Measurements from ENCODE around the gene HMGB4.

Gene HMGB4, protein sequence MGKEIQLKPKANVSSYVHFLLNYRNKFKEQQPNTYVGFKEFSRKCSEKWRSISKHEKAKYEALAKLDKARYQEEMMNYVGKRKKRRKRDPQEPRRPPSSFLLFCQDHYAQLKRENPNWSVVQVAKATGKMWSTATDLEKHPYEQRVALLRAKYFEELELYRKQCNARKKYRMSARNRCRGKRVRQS

DNA sequence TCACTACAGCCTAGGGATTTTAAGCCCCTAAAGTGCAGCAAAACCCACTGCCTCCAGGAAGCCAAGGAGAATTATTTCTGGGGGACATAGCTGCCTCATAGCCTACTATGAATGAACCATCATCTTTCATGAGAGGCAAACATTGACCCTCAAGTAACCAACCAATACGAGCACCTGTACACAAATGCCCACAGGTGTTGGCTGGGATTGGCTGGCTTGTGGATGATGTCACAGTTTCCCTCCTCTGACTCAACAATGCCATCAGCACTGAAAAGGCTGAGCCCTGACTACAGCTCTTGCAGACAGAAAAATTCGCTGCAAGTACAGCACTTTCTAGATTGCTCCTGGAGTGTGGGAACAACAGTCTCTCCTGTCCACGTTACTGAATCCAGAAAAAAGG lies at the start of gene HMGB4:
Gene HMGB4, plus strand, starts transcription at position 301 of the 400 bp plus-strand sequence. CDS start 113 bp downstream, outside the sequence.
- DNase-seq (ENCODE audit: low spot score), result no peak

DNA sequence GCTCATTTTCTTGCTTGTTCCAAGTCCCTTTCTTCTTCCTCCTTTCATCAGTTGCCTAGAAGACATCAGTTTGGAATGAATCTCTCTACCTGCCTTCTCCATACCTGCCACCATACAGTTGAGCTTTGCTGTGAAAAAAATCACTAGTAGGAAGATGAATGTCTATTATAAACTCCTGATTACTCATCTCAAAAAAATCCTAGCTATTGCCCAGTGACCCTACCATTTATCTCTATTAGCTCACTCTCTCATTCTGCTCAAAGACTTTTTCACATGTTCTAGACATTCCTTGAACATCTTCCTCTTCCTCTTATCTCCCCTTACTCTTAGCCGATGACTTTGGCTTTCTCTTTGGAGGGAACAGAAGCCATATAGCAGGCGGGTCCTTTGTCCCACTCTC lies 49.7 kb upstream of the HMGB4 start:
- no peak for DNase-seq (ENCODE audit: low spot score)

DNA sequence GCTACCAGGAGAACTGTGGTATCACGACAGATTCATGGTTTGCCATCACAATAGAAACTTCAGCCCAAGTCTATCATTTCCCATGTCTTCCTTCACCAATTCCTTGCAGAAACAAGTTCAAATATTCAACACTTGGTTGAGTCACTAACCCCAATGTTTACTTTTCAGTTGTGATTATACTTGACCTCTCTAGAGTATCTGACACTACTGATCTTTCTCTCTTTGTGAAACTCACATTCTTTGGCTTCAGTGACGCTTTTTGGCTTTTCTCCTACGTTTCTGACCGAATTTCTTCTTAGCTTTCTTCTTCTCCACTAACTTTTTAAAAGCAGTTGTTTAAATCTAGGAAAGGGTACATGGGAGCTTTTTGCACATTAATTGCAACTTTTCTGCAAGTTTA lies 48.8 kb upstream of the HMGB4 start:
- DNase-seq (ENCODE audit: low spot score), result no peak

DNA sequence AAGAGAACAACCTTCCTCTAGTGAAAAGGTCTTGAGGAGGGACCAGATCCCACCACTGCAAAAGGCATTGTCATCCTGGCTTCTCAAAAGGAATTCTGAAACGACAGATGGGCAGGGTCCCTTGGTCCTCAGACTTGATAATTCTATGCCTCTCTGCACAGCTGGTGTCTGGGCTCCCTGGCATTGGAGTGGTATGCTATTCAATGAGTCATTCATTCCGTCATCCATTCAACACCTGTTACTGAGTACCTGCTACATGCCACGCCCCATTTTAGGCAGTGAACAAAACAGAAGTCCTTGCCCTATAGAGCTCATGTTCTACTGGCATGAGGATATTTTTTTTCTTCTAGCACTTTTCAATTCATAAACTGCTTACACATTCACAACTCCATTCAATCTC lies 45.8 kb upstream of the HMGB4 start:
- no peak for DNase-seq (ENCODE audit: low spot score)

DNA sequence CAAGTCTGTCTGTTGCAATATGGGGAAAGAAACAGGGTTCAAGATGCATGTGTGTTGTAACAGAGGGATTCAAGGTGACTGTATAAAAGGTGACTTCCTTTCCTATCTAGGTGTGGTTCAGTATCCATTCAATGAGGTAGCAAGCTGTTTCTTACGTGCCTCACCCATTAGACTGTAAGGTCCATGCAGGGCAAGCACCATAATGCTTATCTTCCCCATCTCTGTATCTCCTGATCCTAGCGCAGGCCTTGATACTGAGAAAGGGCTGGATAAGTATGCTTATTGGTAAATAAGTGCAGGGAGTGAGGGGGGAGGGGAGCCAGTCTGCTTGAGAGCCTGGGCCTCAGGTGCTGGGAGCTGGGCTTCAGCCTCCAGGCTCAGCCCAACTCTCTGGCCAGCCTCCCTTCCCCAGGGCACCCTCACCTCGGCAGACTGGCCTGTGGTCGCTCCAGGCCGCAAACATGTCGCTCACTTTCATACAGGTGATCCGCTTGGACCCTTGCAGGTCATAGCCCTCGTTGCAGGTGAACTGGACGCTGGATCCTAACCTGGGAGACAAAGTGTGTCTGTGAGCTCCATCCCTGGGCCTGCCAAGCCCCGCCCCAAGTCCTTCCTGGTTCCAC lies 44.5 kb upstream of the HMGB4 start:
- no peak for DNase-seq (ENCODE audit: low spot score)

DNA sequence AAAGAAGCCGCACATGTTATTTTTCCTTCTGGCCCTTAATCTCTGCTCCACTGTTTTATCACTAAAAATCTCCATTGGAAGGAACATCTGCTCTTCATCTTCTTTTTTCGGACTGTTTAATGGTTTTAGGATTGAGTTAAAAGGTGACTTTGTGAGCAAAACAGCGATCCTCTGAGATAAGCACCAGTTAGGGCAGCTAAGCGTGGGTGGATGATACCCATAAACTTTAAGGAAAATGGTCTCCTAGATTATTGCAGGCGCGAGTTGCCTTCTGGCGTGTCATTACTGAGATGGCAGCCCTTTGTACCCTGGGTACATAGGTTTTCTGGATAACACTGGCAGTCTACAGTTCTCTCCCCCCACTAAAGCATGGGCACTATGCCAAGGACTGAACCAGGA lies 44.0 kb upstream of the HMGB4 start:
- no peak for DNase-seq (ENCODE audit: low spot score)

DNA sequence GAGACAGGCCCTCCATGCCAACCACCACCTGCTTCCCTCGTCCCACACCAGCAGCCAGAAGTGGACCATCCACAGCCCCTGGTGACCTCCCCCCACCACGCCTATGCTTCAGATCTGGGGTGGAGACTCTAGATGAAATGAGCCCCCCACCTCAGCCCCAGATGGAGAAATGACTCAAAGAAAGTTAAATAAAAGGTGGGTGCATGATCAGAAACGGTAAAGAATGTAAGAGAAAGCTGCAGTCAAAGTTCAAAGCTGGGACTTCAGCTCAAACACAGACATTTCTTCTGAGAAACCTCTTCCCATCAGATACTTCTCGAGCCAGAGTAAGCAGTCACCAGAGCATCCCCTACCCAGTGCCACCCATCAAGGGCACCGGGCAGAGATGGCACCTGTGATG lies 43.1 kb upstream of the HMGB4 start:
- DNase-seq (ENCODE audit: low spot score), result no peak

DNA sequence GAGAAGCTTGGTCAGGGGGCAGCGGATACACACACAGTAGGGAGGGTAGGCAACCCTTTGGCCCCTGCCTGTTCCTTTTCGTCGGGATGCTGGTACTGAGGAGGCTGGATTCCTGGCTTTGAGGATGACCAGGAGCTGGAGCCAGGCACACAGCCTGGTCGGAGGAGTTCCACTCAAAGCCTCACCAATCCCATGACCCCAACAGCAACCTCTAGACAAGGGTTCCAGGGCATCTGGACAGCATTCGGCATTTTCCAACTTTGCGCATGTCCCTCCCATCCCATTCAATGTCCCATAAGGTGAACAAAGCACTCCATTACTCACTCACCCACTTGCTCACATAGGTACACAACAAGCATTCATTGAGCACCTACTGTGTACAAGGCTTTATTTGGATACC lies 42.6 kb upstream of the HMGB4 start:
- DNase-seq (ENCODE audit: low spot score), result no peak

DNA sequence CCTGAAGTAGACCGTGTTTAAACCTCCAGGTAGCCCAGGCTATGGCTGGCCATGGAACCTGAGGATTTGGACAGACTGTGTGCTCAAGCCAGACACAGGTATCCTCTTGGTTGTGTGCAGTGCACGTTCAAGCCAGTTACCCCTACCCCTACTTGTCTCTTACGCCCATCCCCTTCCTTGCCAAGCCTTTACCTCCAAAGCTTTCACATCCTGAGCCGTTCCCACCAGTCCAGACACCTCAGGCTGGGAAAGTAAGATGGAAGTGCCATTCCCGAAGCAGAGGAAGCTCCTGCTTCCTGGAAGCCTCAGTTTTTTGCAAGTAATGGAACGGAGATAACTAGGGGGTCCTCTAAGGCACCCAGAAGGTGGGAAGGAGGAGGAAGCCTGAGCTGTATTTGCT lies 41.5 kb upstream of the HMGB4 start:
- DNase-seq (ENCODE audit: low spot score), result no peak

DNA sequence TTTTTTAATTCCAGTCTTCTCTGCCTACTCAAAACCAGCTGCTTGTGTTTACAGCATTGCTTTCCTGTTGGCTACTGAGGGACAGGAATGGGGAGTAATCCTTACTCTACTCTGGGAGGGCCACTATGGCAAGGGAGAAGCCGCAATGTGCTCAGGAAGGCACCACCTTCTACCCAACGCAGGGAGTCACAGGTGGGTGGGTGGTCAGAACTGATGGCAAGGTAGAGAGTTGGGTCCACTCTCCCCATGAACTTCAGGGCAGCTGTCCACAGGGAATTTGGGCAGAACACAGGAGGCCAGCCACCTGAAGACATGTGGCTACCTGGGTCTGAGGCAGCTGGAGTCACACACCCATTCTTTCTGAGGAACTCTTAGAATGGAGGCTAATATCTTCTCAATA lies 40.5 kb upstream of the HMGB4 start:
- DNase-seq (ENCODE audit: low spot score), result no peak

DNA sequence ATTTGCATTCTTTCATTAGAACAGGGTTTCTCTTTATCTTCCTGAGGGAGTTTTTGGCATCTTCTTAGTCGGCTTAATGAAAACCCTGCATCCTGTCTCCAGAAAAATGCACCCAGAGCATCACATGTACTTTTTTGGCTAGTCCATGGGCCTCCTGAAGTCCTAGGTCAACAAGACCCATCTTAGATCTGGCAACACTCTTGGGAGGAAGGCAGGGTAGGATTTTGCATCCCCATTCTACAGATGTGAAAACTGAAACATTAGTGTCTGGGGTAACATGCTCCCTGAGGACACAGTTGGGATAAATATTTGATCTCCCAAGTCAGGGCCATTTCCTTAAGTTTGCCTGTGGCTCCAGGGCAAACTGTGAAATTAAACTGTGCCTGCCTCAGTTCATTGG lies 40.0 kb upstream of the HMGB4 start:
- DNase-seq (ENCODE audit: low spot score), result no peak

DNA sequence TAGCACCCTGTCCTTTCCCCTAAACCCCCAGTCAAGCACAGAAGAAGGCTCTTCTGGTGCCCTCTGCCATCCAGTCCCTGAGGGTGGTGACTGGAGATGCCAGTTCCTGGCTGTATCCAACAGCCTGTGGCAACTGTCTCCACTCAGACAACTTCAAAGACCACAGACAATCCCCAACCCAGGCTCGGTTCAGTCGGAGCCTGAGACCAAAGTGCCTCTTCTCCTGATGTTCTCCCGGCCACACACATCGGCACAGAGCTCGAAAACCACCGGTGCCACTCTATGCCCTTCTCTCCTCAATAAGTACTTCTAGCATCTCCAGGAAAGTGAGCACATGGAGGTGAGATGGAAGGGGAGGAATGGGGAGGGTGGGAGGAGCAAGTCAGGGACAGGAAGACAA lies 39.6 kb upstream of the HMGB4 start:
- DNase-seq (ENCODE audit: low spot score), result no peak

DNA sequence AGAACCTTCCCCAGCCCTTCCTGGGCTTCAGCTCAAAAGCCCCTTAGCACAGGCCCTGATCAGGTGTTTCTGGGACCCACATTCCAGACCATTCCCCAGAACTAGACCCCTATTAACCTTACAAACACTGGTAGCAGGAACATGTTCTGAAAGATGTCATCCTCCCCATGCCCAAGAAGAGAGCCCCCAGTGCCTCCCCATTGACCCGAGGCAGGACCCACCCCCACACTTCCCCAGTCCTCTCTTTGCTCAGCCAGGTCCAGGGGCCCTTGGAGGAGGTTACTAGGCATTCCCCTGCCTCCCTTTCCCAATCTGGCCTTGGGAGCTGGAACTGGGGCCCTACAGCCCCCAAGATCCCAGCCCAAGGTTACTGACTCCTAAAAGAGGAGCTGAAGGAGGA lies 38.9 kb upstream of the HMGB4 start:
- no peak for DNase-seq (ENCODE audit: low spot score)

DNA sequence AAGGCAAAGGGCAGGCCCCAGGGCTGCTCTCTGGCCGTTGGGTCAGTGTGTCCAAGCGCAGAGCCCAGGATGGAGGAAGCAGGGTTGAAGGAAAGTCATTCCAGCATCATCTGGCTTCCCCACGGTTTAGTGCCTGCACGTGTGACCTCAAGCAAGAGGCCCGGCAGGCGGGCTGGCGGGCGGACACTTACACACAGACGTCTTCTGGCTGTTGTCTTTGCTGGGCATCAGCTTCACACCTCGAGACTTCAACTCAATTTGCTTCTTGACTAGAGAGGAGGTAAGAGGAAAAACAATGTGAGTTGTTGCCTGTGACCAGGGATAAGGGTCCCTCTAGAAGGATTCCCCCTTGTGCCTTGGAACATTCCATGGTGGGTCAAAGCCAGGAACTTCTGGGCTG lies 38.4 kb upstream of the HMGB4 start:
- no peak for DNase-seq (ENCODE audit: low spot score)

DNA sequence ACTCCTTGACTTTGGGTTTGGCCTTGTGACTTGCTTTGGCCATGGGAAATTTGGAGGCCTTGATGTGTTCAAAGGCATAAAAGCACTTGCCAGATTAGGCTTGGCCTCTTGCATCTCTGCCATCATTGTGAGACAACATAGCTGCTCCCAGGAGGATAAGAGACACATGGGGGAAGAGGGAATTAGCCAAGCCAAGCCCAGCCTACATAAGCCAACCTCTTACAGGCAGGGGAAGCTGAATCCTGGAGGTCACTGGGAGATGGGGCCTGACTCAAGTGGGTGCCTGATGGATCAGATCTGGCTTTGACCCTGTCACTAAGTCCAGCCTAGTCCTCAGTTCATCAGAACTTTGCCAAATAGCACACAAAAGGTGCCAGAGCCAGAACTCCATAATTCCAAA lies 37.6 kb upstream of the HMGB4 start:
- DNase-seq (ENCODE audit: low spot score), result no peak

DNA sequence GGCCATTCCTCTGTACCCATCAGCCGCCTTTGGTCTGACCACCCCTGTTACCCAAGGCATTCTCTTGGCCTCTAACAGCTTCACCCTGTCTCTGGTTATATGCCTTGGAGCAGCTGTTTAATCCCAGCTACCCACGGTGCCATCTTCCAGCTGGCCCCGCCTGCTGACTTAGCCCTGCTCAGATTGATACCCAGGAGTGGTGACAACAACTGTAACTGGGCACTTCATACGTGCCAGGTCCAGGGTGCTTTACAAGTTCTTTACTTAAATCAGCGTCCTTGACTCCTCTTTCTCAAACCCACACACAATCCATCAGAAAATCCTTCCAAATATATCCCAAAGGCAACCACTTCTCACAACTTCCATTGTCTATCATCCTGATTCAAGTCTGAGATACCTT lies 37.2 kb upstream of the HMGB4 start:
- DNase-seq (ENCODE audit: low spot score), result no peak

DNA sequence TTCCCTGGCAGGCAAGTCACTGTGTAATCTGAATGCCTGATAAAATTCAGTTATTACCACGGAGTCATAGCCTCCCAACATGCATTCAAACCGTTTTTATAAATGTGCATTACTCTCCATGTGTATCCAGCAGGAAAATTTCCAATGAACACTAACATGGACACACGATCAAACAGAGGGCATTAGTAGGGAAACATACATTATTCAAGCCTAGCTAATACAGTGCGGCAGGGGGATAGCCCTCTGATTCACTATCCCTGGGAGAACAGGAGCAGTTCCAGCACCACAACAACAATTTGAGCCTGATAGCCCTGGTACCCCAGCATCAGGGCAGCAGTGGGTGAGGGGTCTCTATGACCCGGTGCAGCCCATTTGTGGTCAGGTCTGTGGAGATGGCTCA lies 35.8 kb upstream of the HMGB4 start:
- no peak for DNase-seq (ENCODE audit: low spot score)

DNA sequence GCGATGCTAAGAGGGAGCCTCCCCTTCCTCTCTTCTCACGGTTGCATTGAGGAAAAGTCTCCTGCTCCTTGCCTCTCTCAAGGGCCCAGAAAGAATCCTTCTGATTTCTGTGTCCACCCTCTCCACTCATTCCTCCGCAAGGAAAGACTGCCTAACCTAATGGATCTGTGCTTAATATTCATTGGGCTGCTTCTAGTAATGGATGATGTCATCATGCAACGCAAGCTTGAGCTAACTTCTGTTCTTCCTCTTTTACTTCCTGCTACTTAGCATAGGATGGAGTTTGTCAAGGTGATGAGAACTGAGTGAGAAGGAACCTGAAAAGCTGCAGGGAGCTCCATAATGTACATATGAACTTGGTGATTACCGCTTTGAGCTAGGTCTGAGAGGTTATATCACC lies 35.2 kb upstream of the HMGB4 start:
- no peak for DNase-seq (ENCODE audit: low spot score)

DNA sequence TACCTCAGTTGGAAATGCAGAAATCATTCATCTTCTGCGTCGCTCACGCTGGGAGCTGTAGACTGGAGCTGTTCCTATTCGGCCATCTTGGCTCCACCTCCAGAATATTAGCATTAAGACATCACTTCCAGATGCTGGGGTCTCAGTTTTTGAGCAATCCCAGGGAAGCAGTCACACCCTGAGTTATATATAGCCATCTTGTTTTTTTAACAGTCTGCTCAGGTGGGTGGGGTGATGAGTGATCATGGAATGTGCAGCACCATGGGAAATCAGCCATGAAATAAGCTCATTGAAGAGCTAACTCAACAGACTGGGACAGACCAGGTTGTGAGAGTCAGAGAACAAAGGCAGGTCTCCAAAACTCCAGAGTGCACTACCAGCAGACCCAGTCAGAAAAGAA lies 27.0 kb upstream of the HMGB4 start:
- no peak for DNase-seq (ENCODE audit: low spot score)

DNA sequence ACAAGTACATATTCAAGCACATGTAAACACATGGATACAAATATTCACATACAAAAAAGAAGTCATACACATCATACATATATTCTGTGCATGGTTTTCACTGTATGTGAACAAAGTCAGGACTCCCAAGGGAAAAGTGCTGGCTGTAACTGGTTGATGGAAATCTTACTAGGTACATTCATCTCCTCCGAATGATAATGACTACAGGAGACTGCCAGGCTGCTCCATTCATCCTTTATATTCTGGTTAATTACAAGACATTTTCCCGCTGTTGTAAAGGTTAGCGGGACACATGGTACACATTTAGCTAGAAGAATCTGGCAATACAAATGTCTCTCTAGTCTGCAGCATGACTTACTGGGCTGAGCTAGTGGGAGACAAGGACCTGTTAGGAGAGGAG lies 26.2 kb upstream of the HMGB4 start:
- no peak for DNase-seq (ENCODE audit: low spot score)

DNA sequence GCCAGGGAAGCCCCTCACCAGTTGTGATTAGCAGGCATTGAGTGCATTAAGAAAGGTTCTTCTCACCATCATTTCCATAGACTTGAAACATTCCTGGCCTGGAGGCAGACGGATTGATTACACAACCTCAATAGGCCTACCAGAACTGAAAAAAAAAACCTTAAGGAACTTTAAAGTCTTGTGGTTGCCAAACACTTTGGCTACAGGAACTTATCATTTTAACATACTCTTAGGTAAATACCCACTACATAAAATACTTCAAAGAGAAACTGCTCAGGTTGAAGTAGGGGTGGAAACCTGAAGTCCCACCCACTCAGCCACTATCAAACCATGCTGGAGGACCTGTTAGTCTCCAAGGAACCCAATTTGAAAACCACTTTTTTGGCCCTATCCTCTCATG lies 22.4 kb upstream of the HMGB4 start:
- no peak for DNase-seq (ENCODE audit: low spot score)

DNA sequence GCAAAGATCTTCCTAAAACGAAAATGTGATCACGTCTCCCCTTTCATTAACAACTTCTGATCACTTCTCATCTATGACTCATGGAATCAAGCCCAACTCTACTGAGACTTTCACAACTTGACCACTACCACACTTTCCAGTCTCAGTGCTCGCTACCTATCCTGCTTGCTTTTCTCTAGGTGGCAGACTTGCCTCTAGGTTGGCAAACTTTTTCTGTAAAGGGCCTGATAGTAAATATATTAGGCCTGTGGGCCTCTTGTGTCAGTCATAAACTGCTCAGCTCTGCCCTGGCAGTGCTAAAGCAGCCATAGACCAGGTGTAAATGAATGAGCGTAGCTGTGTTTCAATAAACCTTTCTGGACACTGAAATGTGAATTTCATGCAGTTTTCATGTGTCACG lies 21.5 kb upstream of the HMGB4 start:
- DNase-seq (ENCODE audit: low spot score), result no peak

DNA sequence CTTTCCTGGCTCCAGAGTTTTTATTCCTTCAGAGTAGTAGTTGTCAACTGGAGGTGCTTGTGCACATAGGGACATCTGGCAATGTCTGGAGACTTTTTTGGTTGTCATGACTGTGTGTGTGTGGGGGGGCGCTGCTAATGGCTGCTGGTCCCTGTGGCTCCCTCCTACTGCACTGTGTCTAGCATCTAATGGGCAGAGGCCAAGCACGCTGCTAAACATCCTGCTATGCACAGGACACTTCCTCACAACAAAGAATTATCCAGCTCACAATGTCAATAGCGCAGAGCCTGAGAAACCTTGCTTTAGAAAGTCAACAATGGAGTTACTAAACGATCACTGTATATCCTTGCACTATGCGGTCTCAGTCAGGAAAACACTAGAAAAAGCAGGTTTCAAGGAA lies 19.7 kb upstream of the HMGB4 start:
- DNase-seq (ENCODE audit: low spot score), result no peak

DNA sequence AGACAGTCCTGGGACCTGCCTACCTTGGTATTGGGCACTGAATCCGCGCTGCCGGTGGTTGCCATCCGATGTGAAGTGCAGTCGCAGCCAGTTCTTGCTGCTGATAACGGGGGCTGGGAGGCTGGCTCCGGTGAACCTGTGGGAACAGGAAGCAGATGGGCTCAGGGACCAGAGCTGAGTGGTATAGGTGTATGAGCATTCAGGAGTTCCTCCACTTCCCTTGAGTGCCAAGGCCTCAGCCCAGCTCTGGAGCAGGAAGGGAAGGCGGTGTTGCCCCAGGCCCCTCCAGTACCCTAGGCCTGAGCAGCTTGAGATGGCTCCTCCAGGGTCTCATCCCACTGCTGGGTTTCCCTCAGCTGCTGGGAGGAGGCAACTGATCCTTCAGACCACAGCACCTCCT lies 17.0 kb upstream of the HMGB4 start:
- DNase-seq (ENCODE audit: low spot score), result no peak
